NCI-H1930 (cell line): ENCODE measurements around the gene PBX3.

Experiments used
- DNase-seq, 2 experiments: peaks; one replicate each; lab custom pipeline; 2025; lab: John Stamatoyannopoulos, UW

PBX3 gene

DNA sequence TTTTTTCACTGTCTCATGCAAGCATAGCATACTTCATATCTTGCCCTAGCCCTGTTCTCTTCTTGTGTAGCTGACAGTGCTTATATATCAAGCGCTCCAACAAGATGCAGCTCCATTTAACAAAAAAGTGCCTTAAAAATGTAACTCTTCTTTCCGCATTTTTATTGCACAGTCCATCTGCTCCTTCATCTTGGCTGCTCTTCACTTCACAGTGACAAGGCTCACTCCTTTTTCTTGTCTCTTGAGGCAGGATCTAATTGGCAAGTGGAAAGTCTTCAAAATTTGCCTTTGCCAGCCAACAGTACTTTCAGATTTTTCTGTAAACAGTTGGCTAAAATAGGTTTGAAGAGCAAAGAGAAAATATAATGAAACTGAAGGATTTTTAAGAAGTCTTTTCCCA, 161.8 kb downstream of the PBX3 start:
- DNase-seq = no peak

DNA sequence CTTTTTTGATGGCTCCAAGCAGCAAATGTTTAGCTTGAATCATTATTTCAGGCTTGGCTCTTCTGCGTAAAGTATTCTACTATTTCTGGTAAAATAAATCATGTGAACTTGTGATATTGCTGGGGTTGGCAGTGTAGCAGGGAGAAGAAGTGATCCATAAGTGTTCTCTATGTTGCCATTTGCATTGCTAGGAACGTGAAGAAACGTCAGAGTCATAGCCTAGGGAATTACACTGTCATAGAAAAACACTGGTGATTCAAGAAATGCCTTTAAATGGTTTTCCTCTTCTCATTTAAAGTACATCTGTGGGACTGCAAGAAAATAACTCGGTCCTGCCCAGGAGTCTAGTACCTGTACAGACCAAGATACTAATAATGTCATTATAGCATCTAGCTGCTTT, 162.3 kb downstream of the PBX3 start:
- no peak for DNase-seq

DNA sequence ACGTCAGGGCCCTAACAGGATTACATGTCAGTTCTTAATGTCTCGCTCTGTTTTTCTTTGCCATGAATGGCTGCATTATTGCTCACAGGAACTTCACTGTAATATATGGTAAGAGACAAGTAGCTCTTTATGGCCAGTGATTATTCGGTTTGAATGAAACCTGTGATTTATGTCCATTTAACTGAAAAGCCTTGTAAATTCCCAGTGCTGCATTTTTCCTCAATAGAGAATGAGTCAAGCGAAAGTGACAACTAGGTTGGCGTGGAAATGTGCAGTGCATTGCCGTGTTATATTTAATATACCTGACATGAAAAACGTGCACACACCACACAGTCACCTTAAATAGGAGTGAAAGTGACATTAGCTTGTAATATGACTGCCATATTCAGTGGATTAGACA, 163.1 kb downstream of the PBX3 start:
- no peak for DNase-seq

DNA sequence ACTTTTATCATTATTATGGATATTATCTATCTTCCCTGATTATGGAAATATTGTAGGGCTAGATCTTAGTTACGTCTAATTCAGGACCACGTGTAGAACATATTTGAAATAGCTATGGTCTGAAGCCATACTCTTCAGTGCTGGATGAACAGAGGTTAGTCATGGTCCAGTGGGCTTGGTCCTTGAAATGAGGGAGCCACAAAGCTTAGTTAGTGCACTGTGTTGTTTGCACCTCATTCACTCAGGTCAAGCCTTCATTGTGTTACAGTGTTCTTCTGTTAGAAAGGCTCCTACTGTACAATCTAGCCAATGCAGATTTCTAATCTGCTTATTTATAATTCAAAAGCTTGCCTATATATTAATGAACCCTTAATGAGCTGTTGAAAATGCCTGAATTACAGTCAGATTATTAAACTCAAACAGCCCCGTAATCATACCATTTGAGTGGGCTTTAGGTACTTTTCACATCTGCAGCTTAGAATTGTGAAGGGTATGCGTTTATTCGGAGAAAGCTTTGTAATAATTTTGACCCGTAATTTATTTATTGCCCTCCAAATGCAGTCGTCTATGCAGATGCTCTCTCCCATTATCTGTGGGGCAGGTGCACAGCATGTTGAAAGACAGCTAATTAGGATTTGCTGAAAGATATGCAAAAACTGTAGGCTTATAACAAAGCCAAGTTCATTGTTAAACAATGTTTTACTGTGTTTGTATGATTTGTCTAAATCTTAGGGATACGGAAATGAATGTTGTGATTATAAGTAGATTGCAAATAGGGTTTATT, 164.9 kb downstream of the PBX3 start:
- DNase-seq = peak; percentile 19 to 83

DNA sequence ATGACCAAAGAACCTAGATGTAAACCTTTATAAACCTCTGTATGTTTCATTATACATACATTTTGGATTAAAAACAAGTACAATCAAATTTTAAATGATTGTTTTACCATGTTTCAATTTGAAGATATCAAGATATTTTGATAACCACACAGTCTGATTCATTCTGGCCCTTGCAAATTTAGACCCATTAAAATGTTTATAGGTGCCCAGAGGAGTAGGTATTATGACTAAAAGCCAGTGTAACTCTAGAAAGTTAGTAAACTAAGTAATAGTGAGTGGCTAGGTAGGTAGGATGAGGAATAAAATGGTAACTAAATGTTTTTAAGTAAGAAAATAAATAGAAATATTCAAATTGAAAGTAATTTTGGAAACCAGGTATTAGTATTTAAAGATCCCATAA, 165.5 kb downstream of the PBX3 start:
- no peak for DNase-seq

DNA sequence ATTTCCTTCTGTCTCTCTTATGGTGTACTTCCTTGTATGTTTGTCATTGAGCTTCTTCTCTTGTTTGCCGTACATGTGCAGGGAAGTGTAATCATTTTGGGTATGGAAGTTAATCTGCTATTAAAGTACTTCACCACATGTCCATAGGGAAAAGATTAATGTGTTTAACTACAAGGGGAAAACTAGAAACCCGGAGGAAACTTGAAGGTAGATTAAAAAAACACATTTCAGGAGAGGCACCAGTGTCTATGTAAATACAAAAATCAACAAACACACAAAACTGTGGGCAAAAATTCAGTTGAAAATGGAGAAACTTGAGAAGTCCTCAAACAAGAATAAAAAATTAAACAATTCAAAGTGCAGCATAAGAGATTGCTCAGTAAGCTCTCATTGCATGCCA, 166.4 kb downstream of the PBX3 start:
- DNase-seq = peak in 1 of 2 experiments; percentile 11

DNA sequence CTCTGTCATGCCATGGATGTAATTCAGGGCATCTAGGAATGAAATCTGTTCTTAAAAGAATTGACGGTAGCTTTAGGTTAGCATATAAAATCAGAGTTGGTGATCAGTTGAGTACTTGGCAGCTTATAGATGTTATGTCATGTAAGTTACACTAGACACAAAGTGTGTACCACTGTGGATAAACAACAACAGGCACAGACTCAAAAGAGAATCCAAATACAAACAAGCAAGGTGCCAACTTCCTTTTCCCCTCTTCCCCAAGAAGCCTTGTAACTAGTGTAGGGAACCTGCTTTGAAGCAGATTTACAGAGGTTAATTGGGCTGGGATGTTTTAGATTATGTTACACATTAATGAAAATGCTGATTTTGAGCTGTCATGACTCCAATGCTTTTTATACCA, 167.2 kb downstream of the PBX3 start:
- no peak for DNase-seq

DNA sequence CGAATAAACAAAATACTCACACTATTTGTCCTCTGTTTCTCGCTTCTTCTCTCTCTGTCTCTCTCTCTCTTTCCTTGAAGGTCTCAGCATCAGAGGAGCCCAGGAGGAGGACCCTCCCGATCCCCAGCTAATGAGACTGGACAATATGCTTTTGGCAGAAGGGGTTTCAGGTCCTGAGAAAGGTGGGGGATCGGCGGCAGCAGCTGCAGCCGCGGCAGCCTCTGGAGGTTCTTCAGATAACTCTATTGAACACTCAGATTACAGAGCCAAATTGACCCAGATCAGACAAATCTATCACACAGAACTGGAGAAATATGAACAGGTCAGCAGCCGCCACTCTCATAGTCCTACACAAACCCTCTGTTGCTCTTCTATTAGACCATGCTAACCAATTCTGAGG, 168.4 kb downstream of the PBX3 start:
- no peak for DNase-seq

DNA sequence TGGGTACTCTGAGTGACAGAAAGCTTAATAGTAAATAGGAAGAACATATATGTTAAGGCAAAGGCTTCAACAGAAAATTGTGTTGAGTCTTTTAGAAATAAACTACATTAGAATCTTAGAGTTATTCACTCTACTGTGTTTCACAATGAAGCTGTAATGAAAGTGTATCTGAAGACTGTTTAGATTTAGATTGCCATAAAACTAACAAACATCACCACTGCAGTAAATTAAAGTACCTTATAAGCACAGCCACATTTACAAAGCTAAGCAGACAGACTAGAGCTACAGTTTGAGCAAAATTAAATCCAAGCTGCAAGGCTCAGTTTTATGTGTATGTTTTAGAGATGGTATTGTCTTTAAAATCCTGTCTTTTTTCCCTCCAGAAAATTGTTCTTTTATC, 172.4 kb downstream of the PBX3 start:
- no peak for DNase-seq

DNA sequence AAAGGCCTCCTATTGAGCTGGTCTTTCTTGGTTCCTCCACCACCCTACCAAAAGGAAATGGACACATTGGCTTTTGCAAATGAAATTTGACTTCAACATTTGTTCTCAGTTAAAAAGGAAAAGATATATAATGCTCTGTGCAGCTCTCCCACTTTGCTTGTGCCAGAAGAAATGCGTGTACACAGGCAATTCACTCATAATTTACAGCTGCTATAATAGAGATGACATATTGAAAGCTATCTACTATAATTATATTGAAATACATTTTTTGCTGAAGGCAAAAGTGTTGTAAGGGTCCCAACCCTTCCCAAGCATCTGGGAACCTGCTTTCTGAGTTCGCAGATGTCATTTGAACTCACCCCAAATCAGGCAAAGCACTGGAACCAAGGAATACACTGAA, 173.2 kb downstream of the PBX3 start:
- DNase-seq = no peak

DNA sequence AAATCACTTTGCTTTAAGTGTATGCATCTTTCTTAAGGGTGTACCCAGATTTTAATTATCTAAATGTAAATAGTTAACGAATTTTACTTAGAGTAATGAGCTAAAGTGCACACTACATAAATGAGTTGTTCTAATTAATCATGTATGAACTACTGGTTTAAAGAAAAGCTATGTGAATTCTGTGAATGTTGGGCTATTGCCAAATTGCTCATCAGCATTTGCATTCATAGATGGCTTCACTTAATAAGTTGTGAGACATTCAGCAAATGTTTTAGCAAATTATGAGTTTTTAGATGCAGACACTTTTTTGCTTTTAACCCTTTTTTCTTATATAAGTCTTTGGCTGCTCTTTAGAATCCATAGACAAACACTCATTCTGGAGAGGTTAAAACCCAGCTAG, 175.7 kb downstream of the PBX3 start:
- DNase-seq = no peak

DNA sequence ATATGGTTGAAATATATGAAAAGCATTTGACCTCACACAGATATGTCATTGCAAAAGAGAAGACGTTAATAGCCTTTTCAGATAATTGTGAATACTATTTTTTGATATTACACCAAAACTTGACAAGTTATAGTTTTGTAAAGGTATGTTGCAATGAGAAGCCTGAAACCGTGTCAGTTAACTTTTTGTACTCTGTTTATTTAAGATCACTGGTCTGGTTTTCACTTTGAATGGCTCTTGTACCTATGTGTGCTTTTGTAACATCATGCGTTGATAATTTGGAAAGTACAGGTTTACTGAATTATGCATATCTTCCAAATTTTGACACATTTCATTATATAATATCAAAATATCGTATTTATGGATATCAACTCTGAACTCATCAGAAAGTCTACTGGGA, 177.2 kb downstream of the PBX3 start:
- no peak for DNase-seq

DNA sequence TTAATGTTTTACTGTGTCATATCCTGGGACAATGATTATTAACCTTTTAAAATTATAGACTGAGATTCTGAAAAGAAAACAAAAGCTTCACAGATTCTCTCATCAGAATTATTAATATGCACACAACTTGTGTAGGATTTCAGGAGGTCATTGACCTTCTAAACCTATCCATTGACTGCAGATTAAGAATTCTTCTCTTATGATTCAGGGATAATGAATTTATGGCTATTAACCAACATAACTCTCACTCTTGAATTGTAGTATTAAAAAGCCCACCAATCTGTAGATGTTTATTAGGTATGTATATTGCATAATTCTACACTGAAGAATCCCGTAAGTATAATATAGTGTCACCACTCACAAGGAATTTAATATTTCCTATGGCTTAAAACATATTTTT, 179.8 kb downstream of the PBX3 start:
- DNase-seq = no peak

DNA sequence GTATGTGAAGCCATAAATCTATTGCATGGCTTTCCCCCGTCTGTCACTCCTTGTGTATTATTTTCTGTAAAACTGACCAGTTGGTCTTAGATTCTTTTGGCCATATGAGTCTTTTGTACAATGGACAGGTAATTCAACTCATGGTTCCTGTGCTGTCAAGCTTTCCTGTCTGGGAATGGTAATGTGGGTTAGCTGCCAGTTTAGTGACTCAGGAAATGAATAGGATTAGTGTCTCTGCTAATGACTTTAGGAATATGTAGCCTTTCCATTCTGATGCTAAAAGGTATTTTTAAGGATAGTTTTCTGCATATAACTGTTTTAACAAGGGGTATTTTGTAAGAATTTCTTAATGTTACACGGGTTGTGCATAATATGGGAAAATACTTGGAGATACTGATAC, 182.7 kb downstream of the PBX3 start:
- DNase-seq = no peak

DNA sequence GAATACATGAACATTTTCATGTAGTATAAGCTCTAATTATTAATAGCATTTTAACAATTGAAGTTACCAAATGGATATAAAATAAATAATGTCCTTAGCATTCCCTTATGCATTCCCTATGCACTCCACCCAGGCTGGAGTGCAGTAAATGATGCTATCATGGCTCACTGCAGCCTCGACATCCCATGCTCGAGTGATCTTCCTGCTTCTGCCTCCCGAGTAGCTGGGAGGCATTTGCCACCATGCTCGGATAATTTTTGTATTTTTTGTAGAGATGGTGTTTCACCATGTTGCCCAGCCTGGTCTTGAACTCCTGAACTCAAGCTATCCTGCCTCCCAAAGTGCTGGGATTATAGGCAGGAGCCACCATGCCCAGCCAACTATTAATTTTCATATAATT, 184.0 kb downstream of the PBX3 start:
- DNase-seq = no peak

DNA sequence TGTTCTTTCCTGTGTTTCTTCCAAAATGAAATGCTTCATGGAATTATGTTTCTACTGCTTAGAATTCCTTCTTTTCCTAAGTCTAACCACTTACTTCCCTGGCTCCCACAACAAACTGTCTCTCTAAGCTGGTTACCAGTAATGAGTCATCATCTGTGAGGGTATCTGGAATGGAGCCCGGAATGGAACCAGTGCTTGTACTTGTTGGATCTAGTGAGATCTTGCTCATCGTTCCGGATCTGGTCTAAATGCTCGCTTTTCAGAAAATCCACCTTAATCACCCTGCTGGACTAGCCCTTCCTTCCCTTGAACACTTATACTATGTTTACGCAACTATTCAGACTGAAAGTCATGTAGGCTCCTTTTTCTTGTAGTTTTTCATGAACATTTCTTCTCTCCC, 184.8 kb downstream of the PBX3 start:
- DNase-seq = no peak

DNA sequence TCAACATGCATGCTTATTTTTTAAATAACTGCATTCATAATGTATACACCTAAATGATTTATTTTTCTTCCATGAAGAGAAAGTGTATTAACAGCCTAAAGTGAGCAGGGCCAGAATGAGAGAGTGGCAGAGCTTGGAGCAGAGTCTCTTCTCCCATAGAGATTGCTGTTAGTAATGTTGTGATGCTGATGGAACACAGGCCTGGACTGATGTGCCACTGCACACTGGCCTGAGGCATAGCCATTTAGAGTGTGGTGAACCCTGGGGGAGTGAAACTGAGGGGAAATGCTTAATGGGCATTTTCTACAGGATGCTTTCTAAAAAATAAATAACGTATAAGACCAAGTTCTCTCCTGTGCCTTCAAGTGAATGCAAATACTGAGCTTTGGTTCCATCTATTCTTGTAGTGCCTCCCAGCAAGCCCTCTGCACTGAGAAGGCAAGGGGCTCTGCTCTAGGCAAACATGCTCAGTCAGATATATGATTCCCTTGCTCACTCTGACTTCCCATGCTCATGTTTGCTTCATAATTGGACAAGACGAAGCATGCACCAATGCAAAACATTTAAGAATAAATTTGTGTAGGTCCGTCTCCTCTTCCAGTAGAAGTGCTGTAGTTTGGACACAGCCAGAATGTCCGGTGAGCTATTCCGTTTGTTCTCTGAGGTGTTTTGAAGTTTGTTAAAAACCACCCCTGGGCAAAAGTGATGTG, 185.7 kb downstream of the PBX3 start:
- DNase-seq = no peak

DNA sequence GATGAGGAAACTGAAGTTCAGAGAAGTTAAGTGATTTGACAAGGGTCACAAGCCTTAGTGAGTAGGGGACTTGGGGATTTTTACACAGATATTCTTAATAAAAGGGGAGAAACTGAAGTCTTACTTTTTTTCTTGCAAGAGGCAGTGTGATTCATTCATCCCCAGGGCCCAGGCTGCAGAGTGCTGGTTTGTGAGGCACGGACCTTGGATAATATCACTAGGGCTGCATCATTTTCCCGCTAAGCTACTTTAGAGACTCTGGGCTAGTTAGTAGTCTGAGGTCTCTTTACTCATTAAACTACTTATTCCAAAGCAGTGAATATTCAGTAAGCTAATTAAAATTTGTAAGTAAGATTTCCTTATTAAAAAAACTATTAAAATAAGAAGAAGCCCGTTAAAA, 195.0 kb downstream of the PBX3 start:
- DNase-seq = no peak

DNA sequence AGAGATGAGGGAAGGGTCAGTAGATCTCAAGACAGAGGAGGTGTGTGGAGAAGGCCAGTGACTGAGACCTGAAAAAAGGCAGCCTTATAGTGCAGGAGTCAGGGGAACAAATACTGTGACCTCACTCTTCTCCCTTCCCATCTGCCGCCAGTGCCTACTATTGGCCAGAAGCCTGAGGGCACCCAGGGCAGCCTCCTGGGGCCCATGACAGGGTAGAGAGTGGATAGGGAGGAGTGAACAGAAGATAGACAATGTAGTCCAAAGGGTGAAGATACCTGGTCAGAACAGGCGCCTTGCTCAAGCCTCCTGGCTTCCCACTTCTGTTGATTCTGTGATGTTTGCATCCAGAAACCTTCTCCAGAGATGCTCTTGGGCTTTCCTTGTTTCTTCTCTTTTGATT, 196.7 kb downstream of the PBX3 start:
- no peak for DNase-seq

DNA sequence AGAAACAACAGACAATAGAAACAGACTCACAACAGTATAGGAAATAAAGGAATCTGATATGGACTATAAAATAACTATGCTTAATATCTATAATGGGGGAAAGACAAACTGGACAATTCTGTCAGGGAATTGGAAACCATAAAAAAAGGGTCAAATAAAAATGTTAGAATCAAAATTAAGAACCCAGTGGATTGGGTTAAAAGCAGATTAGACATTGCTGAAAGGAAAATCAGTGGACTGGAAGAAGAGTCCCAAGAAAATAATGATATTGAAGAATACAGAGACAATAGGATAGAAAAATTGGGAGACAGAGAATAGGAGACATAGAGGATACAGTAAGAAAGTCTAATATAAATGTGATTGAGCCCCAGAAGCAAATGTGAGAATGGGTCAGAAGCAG, 199.2 kb downstream of the PBX3 start:
- no peak for DNase-seq

DNA sequence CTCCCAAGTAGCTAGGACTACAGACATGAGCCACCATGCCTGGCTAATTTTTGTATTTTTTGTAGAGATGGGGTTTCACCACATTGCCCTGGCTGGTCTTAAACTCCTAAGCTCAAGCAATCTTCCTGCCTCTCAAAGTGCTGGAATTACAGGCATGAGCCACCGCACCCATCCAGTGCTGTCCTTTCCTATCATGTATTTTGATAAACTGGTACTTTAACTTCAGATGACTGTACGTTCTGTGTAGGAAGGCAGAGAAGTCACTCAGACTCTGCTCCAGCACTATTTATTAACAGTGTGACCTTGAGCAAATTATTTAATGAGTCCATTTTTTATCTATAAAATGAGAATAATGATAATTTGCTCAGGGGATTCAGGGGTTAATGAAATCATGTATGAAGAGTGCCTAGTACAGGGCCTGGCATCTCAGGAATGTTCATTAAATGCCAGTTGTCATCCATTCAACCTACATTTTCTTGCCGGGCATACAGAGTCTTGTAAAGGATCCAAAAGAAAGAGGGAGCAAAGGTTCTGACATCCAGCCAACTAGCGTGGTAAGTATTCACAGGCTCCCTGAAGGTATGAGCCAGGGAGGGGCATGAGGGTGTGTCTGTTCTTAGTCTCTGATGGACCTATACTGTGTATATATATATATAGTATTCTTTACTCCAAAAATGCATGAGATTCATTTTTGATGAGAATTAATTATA, 201.9 kb downstream of the PBX3 start:
- DNase-seq = no peak

DNA sequence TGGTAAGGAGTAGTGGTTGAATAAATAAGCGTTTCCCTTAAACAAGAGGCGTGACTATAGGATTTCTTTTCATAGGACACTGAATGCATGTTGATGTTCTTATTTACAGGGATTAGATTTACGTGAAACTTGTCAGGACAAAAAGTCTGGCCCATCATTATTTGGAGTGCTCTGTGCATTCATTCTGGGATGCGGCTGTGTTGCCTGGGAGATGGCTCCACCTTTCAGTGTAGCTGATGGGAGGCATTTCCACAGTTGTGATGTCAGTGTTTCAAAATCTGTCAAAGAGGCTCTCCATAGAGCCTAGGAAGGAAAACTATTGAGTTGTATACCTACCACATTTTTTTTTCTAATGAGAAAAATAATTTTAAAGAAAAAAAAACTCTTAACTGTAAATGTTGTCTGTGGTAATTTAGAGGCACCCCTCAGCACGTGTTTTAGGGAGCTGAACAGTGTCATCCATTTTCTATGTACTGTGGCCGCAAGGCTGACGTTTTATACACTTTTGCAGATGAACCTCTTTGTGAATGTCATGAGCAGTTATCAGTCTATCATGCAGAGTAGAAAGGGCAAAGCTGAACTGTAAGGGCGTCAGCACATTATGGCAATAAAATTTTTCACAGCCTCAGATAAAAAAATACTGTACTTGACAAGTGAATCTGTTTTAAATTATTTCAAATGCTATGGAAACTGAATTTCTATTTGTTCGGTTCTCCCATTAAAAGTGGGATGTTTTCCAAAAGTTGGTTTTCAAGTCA, 202.7 kb downstream of the PBX3 start:
- DNase-seq = no peak
